Activated CD8-positive, alpha-beta memory T cell treated with anti-CD3 and anti-CD28 coated beads, Interleukin-2, amount 50 U/mL, for 1 hour (primary cell): ENCODE measurements around the gene TMEM135.
A peak's percentile ranks its signal among the peaks of the same experiment; 100 is the strongest.
"Not testable (repeated sequence)": the region's sequence is repeated elsewhere in the genome, so short reads cannot be mapped to it uniquely, and the experiment has no call there.

Experiments
- DNase-seq: peaks from one replicate; pipeline ENCODE4 v3.0.0-alpha.2; 2020; ENCODE audit errors: extremely low read depth

TMEM135 gene

GRCh38 chr11:87037450-87038234, at the start of gene TMEM135:
Gene TMEM135 (plus strand): TSS chr11:87037934. CDS start chr11:87038046, 112 bp downstream.
- peak; percentile 53 for DNase-seq

GRCh38 chr11:86988351-86988881, 49.3 kb upstream of the TMEM135 start:
- DNase-seq, result no peak

GRCh38 chr11:86990031-86990430, 47.7 kb upstream of the TMEM135 start:
- DNase-seq, result no peak

GRCh38 chr11:86990515-86990914, 47.2 kb upstream of the TMEM135 start:
- no peak for DNase-seq

GRCh38 chr11:86991341-86991740, 46.4 kb upstream of the TMEM135 start:
- no peak for DNase-seq

- not testable (repeated sequence) for DNase-seq
These were observed 45.4 kb upstream of the TMEM135 start for GRCh38 chr11:86992340-86992739.

- no peak for DNase-seq
These were observed 44.7 kb upstream of the TMEM135 start for GRCh38 chr11:86993031-86993430.

- DNase-seq, result no peak
These were observed 40.7 kb upstream of the TMEM135 start for GRCh38 chr11:86996953-86997570.

- no peak for DNase-seq
These were observed 38.3 kb upstream of the TMEM135 start for GRCh38 chr11:86999388-86999787.

GRCh38 chr11:86999859-87000753, 37.6 kb upstream of the TMEM135 start:
- DNase-seq, result no peak

- DNase-seq, result no peak
These were observed 34.8 kb upstream of the TMEM135 start for GRCh38 chr11:87002918-87003317.

- DNase-seq, result not testable (repeated sequence)
These were observed 33.5 kb upstream of the TMEM135 start for GRCh38 chr11:87004281-87004680.

- DNase-seq, result no peak
These were observed 32.2 kb upstream of the TMEM135 start for GRCh38 chr11:87005569-87005921.

- no peak for DNase-seq
These were observed 31.7 kb upstream of the TMEM135 start for GRCh38 chr11:87006035-87006434.

- DNase-seq, result no peak
These were observed 29.8 kb upstream of the TMEM135 start for GRCh38 chr11:87007963-87008362.

GRCh38 chr11:87012089-87012488, 25.6 kb upstream of the TMEM135 start:
- DNase-seq, result no peak

- no peak for DNase-seq
These were observed 25.1 kb upstream of the TMEM135 start for GRCh38 chr11:87012673-87013072.

- DNase-seq, result no peak
These were observed 23.6 kb upstream of the TMEM135 start for GRCh38 chr11:87013912-87014825.

- DNase-seq, result no peak
These were observed 22.1 kb upstream of the TMEM135 start for GRCh38 chr11:87015645-87016044.

- DNase-seq, result no peak
These were observed 18.0 kb upstream of the TMEM135 start for GRCh38 chr11:87019613-87020271.

- no peak for DNase-seq
These were observed 17.4 kb upstream of the TMEM135 start for GRCh38 chr11:87020336-87020735.
